ENCODE results near the gene CCDC74B. TPM values are rescaled to one million over a fixed set of nuclear protein-coding genes. Genes with fewer than 3 reads are reported as not detected.
"Not testable (repeated sequence)": the region's sequence is repeated elsewhere in the genome, so short reads cannot be mapped to it uniquely, and the experiment has no call there.

Gene CCDC74B
- total RNA-seq, 2 donors from 2014 or later, result 8.7 to 10.4 TPM

GRCh38 chr2:130141002-130141401 is 3.9 kb downstream of the CCDC74B start:
- H3K27ac Mint-ChIP-seq; H3K36me3 Mint-ChIP-seq (ENCODE audit: low read depth); H3K9me3 Mint-ChIP-seq; H3K4me1 ChIP-seq (ENCODE audit: control insufficient read depth, insufficient read depth, low read length); H3K4me1 Mint-ChIP-seq; H3K9me3 ChIP-seq (ENCODE audit: control insufficient read depth, low read length); H3K4me3 ChIP-seq (ENCODE audit: low read length); H3K9ac ChIP-seq (ENCODE audit: extremely low read depth, low read length, poor library complexity, severe bottlenecking); H3K27ac ChIP-seq (ENCODE audit: low read depth, low read length); H3K4me3 Mint-ChIP-seq; H3K27me3 ChIP-seq (ENCODE audit: control insufficient read depth, insufficient read depth, low read length, poor library complexity, severe bottlenecking); H3K36me3 ChIP-seq (ENCODE audit: control insufficient read depth, insufficient read depth, low read length): not testable (repeated sequence)
- DNase-seq, result peak; percentile 18
- WGBS, 2 experiments (ENCODE audit: insufficient coverage in 1 of 2, insufficient read length in 1 of 2), result 100% methylated on average over 3 of the region's 6 CpGs; no CpG with 5 or more reads in 1 of the 2 experiments
- peaks cover 14% of the 10 kb centered on the region for H3K27me3 Mint-ChIP-seq (ENCODE audit: insufficient read depth)

- not testable (repeated sequence) for H3K27ac ChIP-seq (ENCODE audit: low read depth, low read length); H3K4me3 ChIP-seq (ENCODE audit: low read length); H3K36me3 Mint-ChIP-seq (ENCODE audit: low read depth); H3K36me3 ChIP-seq (ENCODE audit: control insufficient read depth, insufficient read depth, low read length); H3K9ac ChIP-seq (ENCODE audit: extremely low read depth, low read length, poor library complexity, severe bottlenecking); H3K9me3 ChIP-seq (ENCODE audit: control insufficient read depth, low read length); H3K9me3 Mint-ChIP-seq; H3K4me1 Mint-ChIP-seq; H3K4me1 ChIP-seq (ENCODE audit: control insufficient read depth, insufficient read depth, low read length); H3K4me3 Mint-ChIP-seq; H3K27ac Mint-ChIP-seq; H3K27me3 ChIP-seq (ENCODE audit: control insufficient read depth, insufficient read depth, low read length, poor library complexity, severe bottlenecking)
- peaks cover 14% of the 10 kb centered on the region for H3K27me3 Mint-ChIP-seq (ENCODE audit: insufficient read depth)
- peak; percentile 13 for DNase-seq
- 86% methylated on average over 6 of the region's 7 CpGs; no CpG with 5 or more reads in 1 of the 2 experiments for WGBS, 2 experiments (ENCODE audit: insufficient coverage in 1 of 2, insufficient read length in 1 of 2)
These were observed 4.4 kb downstream of the CCDC74B start for GRCh38 chr2:130140516-130140915.

- not testable (repeated sequence) for H3K27ac Mint-ChIP-seq; H3K36me3 Mint-ChIP-seq (ENCODE audit: low read depth); H3K9ac ChIP-seq (ENCODE audit: extremely low read depth, low read length, poor library complexity, severe bottlenecking); H3K27me3 ChIP-seq (ENCODE audit: control insufficient read depth, insufficient read depth, low read length, poor library complexity, severe bottlenecking); H3K9me3 Mint-ChIP-seq; H3K4me1 ChIP-seq (ENCODE audit: control insufficient read depth, insufficient read depth, low read length); H3K4me3 ChIP-seq (ENCODE audit: low read length); H3K36me3 ChIP-seq (ENCODE audit: control insufficient read depth, insufficient read depth, low read length); H3K27ac ChIP-seq (ENCODE audit: low read depth, low read length); H3K4me1 Mint-ChIP-seq; H3K9me3 ChIP-seq (ENCODE audit: control insufficient read depth, low read length); H3K4me3 Mint-ChIP-seq
- 92 to 95% methylated on average over 7 to 27 of the region's 30 CpGs for WGBS, 2 experiments (ENCODE audit: insufficient coverage in 1 of 2, insufficient read length in 1 of 2)
- peak; percentile 20 for DNase-seq
- H3K27me3 Mint-ChIP-seq (ENCODE audit: insufficient read depth), result peaks cover 14% of the 10 kb centered on the region
These were observed 5.3 kb downstream of the CCDC74B start for GRCh38 chr2:130139331-130140280.

GRCh38 chr2:130138841-130139251 is 6.1 kb downstream of the CCDC74B start:
- not testable (repeated sequence) for H3K4me1 ChIP-seq (ENCODE audit: control insufficient read depth, insufficient read depth, low read length); H3K4me3 ChIP-seq (ENCODE audit: low read length); H3K4me3 Mint-ChIP-seq; H3K27me3 ChIP-seq (ENCODE audit: control insufficient read depth, insufficient read depth, low read length, poor library complexity, severe bottlenecking); H3K9me3 Mint-ChIP-seq; H3K36me3 ChIP-seq (ENCODE audit: control insufficient read depth, insufficient read depth, low read length); H3K4me1 Mint-ChIP-seq; H3K36me3 Mint-ChIP-seq (ENCODE audit: low read depth); H3K27ac Mint-ChIP-seq; H3K27ac ChIP-seq (ENCODE audit: low read depth, low read length); H3K9me3 ChIP-seq (ENCODE audit: control insufficient read depth, low read length); H3K9ac ChIP-seq (ENCODE audit: extremely low read depth, low read length, poor library complexity, severe bottlenecking)
- peak; percentile 38 for DNase-seq
- H3K27me3 Mint-ChIP-seq (ENCODE audit: insufficient read depth), result peaks cover 10% of the 10 kb centered on the region
- 92% methylated on average over 13 of the region's 15 CpGs; no CpG with 5 or more reads in 1 of the 2 experiments for WGBS, 2 experiments (ENCODE audit: insufficient coverage in 1 of 2, insufficient read length in 1 of 2)

GRCh38 chr2:130138326-130138725 is 6.6 kb downstream of the CCDC74B start:
- not testable (repeated sequence) for H3K27ac ChIP-seq (ENCODE audit: low read depth, low read length); H3K9me3 Mint-ChIP-seq; H3K4me3 Mint-ChIP-seq; H3K36me3 Mint-ChIP-seq (ENCODE audit: low read depth); H3K27me3 Mint-ChIP-seq (ENCODE audit: insufficient read depth); H3K27ac Mint-ChIP-seq; H3K9ac ChIP-seq (ENCODE audit: extremely low read depth, low read length, poor library complexity, severe bottlenecking); H3K27me3 ChIP-seq (ENCODE audit: control insufficient read depth, insufficient read depth, low read length, poor library complexity, severe bottlenecking); H3K36me3 ChIP-seq (ENCODE audit: control insufficient read depth, insufficient read depth, low read length); H3K4me1 Mint-ChIP-seq; H3K4me3 ChIP-seq (ENCODE audit: low read length); H3K4me1 ChIP-seq (ENCODE audit: control insufficient read depth, insufficient read depth, low read length); H3K9me3 ChIP-seq (ENCODE audit: control insufficient read depth, low read length)
- DNase-seq, result peak; percentile 10
- 93 to 95% methylated on average over 4 to 10 of the region's 13 CpGs for WGBS, 2 experiments (ENCODE audit: insufficient coverage in 1 of 2, insufficient read length in 1 of 2)

GRCh38 chr2:130137118-130137517 is 7.8 kb downstream of the CCDC74B start:
- not testable (repeated sequence) for H3K4me1 Mint-ChIP-seq
- 75 to 93% methylated on average over 3 of the region's 5 CpGs for WGBS, 2 experiments (ENCODE audit: insufficient coverage in 1 of 2, insufficient read length in 1 of 2)
- peak; percentile 31 for DNase-seq

GRCh38 chr2:130136546-130136945 is 8.4 kb downstream of the CCDC74B start:
- DNase-seq, result not testable (repeated sequence)
- WGBS, 2 experiments (ENCODE audit: insufficient coverage in 1 of 2, insufficient read length in 1 of 2), result 92 to 100% methylated on average over 2 to 6 of the region's 10 CpGs

More at GRCh38 chr2:130137118-130137517, 7.8 kb downstream of the CCDC74B start:
- H3K9ac ChIP-seq (ENCODE audit: extremely low read depth, low read length, poor library complexity, severe bottlenecking); H3K27ac Mint-ChIP-seq; H3K4me1 ChIP-seq (ENCODE audit: control insufficient read depth, insufficient read depth, low read length); H3K36me3 ChIP-seq (ENCODE audit: control insufficient read depth, insufficient read depth, low read length); H3K9me3 ChIP-seq (ENCODE audit: control insufficient read depth, low read length); H3K4me3 Mint-ChIP-seq; H3K9me3 Mint-ChIP-seq; H3K36me3 Mint-ChIP-seq (ENCODE audit: low read depth); H3K27me3 ChIP-seq (ENCODE audit: control insufficient read depth, insufficient read depth, low read length, poor library complexity, severe bottlenecking); H3K27me3 Mint-ChIP-seq (ENCODE audit: insufficient read depth); H3K4me3 ChIP-seq (ENCODE audit: low read length); H3K27ac ChIP-seq (ENCODE audit: low read depth, low read length): not testable (repeated sequence)

More at GRCh38 chr2:130136546-130136945, 8.4 kb downstream of the CCDC74B start:
- not testable (repeated sequence) for H3K4me3 ChIP-seq (ENCODE audit: low read length); H3K27ac Mint-ChIP-seq; H3K27me3 Mint-ChIP-seq (ENCODE audit: insufficient read depth); H3K9me3 ChIP-seq (ENCODE audit: control insufficient read depth, low read length); H3K36me3 ChIP-seq (ENCODE audit: control insufficient read depth, insufficient read depth, low read length); H3K27me3 ChIP-seq (ENCODE audit: control insufficient read depth, insufficient read depth, low read length, poor library complexity, severe bottlenecking); H3K4me3 Mint-ChIP-seq; H3K9me3 Mint-ChIP-seq; H3K4me1 Mint-ChIP-seq; H3K9ac ChIP-seq (ENCODE audit: extremely low read depth, low read length, poor library complexity, severe bottlenecking); H3K27ac ChIP-seq (ENCODE audit: low read depth, low read length); H3K36me3 Mint-ChIP-seq (ENCODE audit: low read depth); H3K4me1 ChIP-seq (ENCODE audit: control insufficient read depth, insufficient read depth, low read length)

Measured in endodermal cell (in vitro differentiated cells).